ENCODE data around the gene SLC27A6.
"Not testable (repeated sequence)": the region's sequence is repeated elsewhere in the genome, so short reads cannot be mapped to it uniquely, and the experiment has no call there.

The SLC27A6 gene, protein sequence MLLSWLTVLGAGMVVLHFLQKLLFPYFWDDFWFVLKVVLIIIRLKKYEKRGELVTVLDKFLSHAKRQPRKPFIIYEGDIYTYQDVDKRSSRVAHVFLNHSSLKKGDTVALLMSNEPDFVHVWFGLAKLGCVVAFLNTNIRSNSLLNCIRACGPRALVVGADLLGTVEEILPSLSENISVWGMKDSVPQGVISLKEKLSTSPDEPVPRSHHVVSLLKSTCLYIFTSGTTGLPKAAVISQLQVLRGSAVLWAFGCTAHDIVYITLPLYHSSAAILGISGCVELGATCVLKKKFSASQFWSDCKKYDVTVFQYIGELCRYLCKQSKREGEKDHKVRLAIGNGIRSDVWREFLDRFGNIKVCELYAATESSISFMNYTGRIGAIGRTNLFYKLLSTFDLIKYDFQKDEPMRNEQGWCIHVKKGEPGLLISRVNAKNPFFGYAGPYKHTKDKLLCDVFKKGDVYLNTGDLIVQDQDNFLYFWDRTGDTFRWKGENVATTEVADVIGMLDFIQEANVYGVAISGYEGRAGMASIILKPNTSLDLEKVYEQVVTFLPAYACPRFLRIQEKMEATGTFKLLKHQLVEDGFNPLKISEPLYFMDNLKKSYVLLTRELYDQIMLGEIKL

GRCh38 chr5:128965011-128965637, at the start of gene SLC27A6:
Gene SLC27A6, plus strand, starts transcription at chr5:128965488. Its CDS starts 650 bp downstream, at chr5:128966138.
- DNase-seq, result no peak

DNA sequence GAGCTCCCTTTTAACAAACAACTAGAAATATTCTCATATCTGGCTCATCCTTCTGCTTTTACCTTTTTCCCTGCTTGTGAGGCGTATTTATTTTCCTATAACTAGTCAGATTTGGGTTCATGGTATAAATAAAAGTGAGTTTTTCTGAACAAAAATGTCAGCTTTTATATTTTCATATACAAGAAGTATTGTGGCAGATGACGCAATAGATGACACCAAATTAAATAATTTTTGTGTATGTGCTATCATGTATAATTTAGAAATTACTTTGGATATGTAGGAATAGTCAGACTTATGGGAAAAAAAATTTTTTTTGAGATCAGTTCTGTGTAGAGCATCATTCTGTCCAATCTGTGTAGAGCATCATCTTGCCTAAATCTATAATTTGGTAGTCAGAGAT, 45.7 kb upstream of the SLC27A6 start:
- no peak for DNase-seq

- DNase-seq, result no peak
Measured at GRCh38 chr5:128920345-128921215, 44.7 kb upstream of the SLC27A6 start.

DNA sequence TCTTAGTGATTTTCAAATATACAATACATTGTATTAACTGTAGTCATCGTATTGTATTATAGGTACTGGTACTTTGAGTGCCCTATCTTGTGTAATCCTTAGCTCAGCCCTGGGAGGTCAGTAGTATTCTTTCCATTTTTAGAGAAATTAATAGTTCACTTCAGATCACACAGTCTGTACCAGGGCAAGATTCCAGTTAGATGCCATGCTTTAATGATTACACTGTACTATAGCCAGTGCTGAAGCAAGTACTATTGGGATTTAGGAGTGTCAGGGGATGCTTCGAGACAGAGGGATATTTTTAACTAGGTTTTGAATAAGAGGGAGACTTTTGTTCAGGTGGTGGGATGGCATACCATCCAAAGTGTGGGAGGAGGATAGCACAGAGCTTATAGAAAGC, 41.0 kb upstream of the SLC27A6 start:
- no peak for DNase-seq

DNA sequence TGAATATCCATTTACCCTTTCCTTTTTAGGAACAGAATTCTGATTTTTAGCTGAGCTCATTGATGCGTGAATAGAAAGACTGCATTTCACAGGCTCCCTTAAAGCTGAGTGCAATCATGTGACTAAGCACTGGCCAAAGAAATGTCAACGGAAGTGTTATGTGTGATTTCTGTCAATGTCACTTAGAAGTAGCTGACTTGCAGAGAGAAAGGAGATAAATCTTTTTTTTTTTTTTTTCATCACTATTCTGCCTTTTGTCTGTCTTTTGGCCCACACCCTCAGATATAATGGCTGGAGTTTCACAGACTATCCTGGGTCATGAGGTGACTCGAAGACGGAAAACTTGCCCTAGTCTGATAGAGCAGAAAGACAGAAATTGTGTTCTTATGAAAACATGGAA, 39.3 kb upstream of the SLC27A6 start:
- DNase-seq, result no peak

- no peak for DNase-seq
Measured at GRCh38 chr5:128927644-128928043, 37.6 kb upstream of the SLC27A6 start.

- not testable (repeated sequence) for DNase-seq
Measured at GRCh38 chr5:128932232-128932631, 33.1 kb upstream of the SLC27A6 start.

GRCh38 chr5:128943100-128943499, 22.2 kb upstream of the SLC27A6 start:
- not testable (repeated sequence) for DNase-seq

- no peak for DNase-seq
Measured at GRCh38 chr5:128949847-128950546, 15.3 kb upstream of the SLC27A6 start.

- not testable (repeated sequence) for DNase-seq
Measured at GRCh38 chr5:128951301-128951700, 14.0 kb upstream of the SLC27A6 start.

DNA sequence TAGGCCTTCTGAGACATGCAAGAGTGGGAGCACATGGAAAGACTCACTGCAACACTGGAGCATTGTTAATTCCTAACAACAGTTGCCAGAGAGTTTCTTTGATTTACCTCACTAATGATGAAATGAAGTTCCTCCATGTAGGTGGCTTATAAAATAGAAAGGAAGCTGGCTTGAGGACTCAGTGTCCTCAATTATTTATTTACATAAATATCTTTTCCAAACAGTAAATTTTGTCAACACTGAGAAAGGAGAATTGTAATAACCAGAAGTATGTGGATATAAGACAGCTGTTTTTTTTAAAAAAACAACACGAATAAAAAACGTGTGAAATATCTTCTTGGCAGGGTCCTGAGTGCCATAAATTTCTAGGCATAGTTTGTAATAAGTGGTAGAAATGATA, 9.1 kb upstream of the SLC27A6 start:
- DNase-seq, result no peak

GRCh38 chr5:128962211-128962610, 3.1 kb upstream of the SLC27A6 start:
- no peak for DNase-seq

DNA sequence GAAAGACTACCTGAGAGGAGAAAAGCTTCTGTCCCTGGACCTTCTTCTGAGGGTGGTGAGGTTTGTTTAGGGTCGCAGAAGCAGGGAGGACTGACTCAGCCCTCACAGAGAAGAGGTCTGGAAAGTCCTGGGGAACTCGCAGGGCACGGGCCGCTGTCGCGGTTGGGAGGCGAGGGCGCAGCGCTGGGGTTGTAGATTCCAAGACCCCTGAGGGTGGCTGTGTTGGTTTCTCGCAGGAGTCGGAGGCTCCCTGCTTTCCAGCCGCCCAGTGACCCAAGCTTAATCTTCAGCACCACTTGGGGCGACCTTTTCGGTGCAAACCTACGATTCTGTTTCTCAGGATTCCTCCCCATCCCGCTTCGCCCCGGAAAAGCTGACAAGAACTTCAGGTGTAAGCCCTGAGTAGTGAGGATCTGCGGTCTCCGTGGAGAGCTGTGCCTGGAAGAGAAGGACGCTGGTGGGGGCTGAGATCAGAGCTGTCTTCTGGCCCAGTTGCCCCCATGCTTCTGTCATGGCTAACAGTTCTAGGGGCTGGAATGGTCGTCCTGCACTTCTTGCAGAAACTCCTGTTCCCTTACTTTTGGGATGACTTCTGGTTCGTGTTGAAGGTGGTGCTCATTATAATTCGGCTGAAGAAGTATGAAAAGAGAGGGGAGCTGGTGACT, 482 bp downstream of the SLC27A6 start:
- DNase-seq, result no peak

DNA sequence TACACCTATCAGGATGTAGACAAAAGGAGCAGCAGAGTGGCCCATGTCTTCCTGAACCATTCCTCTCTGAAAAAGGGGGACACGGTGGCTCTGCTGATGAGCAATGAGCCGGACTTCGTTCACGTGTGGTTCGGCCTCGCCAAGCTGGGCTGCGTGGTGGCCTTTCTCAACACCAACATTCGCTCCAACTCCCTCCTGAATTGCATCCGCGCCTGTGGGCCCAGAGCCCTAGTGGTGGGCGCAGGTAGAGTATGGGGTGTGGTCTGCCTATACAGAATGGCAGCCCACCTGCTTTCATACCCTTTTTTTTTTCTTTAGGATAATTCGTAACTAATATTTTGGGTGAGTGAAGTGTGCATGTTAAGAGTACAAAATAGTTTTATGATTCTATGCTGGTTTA, 1.1 kb downstream of the SLC27A6 start:
- no peak for DNase-seq

- no peak for DNase-seq
Measured at GRCh38 chr5:128966846-128967245, 1.6 kb downstream of the SLC27A6 start.

DNA sequence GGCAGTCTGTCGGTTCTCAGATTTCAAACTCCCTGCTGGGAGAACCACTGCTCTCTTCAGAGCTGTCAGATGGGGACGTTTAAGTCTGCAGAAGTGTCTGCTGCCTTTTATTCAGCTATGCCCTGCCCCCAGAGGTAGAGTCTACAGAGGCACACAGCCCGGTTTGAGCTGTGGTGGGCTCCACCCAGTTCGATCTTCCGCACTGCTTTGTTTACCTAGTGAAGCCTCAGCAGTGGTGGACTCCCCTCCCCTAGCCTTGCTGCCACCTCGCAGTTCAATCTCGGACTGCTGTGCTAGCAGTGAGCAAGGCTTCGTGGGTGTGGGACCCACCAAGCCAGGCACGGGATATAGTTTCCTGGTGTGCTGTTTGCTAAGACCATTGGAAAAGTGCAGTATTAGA, 8.0 kb downstream of the SLC27A6 start:
- DNase-seq, result no peak

DNA sequence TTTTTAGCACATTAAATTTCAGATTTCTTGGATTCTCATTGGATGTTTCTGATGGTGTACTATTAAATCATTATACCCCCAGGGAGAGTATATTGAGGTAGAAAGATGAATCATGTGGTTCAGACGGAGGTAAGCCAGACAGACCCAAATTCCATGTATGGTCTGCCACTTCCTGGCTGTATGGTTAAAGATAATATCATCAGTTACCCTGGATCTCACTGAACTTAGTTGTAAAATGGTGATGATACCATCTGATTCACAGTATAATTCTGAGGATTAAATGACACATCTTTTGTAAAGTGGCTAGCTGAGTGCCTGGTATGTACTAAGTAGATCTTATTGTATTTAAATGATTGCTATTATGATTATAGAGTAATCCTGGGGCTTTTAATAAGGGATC, 9.3 kb downstream of the SLC27A6 start:
- DNase-seq, result no peak

DNA sequence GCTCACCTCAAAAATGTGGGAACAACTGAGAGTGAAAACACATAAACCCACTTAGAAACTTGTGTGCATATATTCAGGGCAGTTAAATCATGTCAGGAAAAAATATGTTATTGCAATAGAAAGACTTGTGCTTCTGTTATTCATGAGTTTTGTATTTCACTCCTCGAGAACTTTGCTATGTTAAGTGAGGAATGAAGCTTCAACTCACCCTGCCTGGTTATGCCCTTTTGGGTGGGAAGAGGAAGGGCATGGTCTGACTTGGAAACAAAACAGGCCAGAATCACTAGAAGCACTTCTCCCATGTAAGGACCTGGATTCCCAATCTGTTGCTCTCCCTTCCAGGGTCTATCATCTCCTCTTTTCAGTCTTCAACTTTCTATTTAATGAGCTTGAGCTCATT, 14.5 kb downstream of the SLC27A6 start:
- no peak for DNase-seq

GRCh38 chr5:128980917-128981316, 15.6 kb downstream of the SLC27A6 start:
- DNase-seq, result no peak

DNA sequence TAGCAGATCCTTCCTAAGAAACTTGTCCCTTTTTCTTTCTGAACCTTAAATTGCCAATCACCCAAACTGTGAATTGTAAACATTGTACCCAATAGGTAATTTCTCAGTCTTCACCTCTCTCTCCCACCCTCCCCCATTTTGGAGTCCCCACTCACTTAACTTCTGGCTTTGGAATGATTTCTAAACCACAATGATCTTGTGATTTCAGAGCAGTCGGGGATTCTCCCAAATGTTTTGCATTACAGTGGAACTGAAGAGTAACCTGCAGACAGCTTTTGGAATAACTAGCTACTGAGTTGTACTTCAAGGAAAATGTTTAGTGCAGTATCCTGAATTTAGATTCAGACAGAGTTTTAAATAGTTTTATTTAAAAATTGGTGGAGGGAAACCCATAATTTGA, 19.2 kb downstream of the SLC27A6 start:
- DNase-seq, result no peak

DNA sequence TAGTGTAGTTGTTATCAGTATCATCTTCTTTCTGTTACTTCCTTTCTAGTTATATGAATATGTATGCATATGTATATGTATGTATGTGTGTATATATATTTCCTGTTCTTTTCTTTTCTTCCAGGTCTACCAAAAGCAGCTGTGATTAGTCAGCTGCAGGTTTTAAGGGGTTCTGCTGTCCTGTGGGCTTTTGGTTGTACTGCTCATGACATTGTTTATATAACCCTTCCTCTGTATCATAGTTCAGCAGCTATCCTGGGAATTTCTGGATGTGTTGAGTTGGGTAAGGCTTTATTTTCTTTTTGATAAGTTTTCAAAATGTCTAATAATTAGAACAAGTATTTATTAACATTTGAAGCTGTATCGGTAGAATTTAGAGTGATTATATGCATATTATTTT, 23.2 kb downstream of the SLC27A6 start:
- DNase-seq, result no peak

Measured in NCI-H1105 treated with DMSO at 0.1 percent for 48 hours (cell line).